Prostate gland (tissue), 2 donors: ENCODE measurements around the gene VPS39.

Source experiments
- CTCF ChIP-seq, 4 experiments: fragments of 200-600 bp in 2 of 4; fragments of 450-650 bp in 2 of 4; sonication (generic) in 2 of 4; IDR thresholded peaks; 1 replicate in 3 of 4; 2 replicates in 1 of 4; pipeline ENCODE4 v1.5.1; 2016 to 2019; ENCODE audit warnings: antibody characterized with exemption in 4 of 4, mild to moderate bottlenecking in 2 of 4, moderate library complexity in 2 of 4
- POLR2A ChIP-seq: fragments of 450-650 bp; IDR thresholded peaks from one replicate; pipeline ENCODE4 v1.6.1; 2016; ENCODE audit warnings: antibody characterized with exemption, mild to moderate bottlenecking
- POLR2AphosphoS5 ChIP-seq: sonication (generic); formaldehyde crosslinking; IDR thresholded peaks from one replicate; pipeline ENCODE4 v1.6.1; 2017; ENCODE audit warnings: antibody characterized with exemption

GRCh38 chr15:42194513-42194912 is 13.6 kb downstream of the VPS39 start:
- TF ChIP-seq CTCF (IDR thresholded peaks at IDR 0.05) (no peak), POLR2AphosphoS5 (no peak), POLR2A (no peak)
